GM21390 (cell line): ENCODE measurements around the gene SHH.

Experiments used
- ATAC-seq: cut with Tn5 transposase; IDR thresholded peaks from one replicate; pipeline ENCODE4 v1.9.1; 2021; ENCODE audit not compliant: unreplicated experiment

Gene SHH

GRCh38 chr7:155811895-155812761 lies at the start of gene SHH:
SHH (minus strand) TSS chr7:155812463; CDS start chr7:155812122, 341 bp downstream.
- ATAC-seq, result no peak

- no peak for ATAC-seq
Measured at GRCh38 chr7:155861480-155861868, 49.2 kb upstream of the SHH start.

GRCh38 chr7:155860840-155861479 lies 48.7 kb upstream of the SHH start:
- no peak for ATAC-seq

- no peak for ATAC-seq
Measured at GRCh38 chr7:155860461-155860839, 48.2 kb upstream of the SHH start.

GRCh38 chr7:155858521-155859061 lies 46.3 kb upstream of the SHH start:
- no peak for ATAC-seq

GRCh38 chr7:155857141-155857540 lies 44.9 kb upstream of the SHH start:
- ATAC-seq, result no peak

- no peak for ATAC-seq
Measured at GRCh38 chr7:155856656-155857055, 44.4 kb upstream of the SHH start.

GRCh38 chr7:155852426-155853301 lies 40.4 kb upstream of the SHH start:
- ATAC-seq, result no peak

- no peak for ATAC-seq
Measured at GRCh38 chr7:155851892-155852291, 39.6 kb upstream of the SHH start.

GRCh38 chr7:155850766-155851678 lies 38.8 kb upstream of the SHH start:
- ATAC-seq, result no peak

GRCh38 chr7:155850001-155850436 lies 37.8 kb upstream of the SHH start:
- no peak for ATAC-seq

GRCh38 chr7:155848691-155849669 lies 36.7 kb upstream of the SHH start:
- ATAC-seq, result no peak

- ATAC-seq, result no peak
Measured at GRCh38 chr7:155847821-155848435, 35.7 kb upstream of the SHH start.

GRCh38 chr7:155846936-155847335 lies 34.7 kb upstream of the SHH start:
- no peak for ATAC-seq

GRCh38 chr7:155846156-155846555 lies 33.9 kb upstream of the SHH start:
- no peak for ATAC-seq

- no peak for ATAC-seq
Measured at GRCh38 chr7:155845226-155845625, 33.0 kb upstream of the SHH start.

- no peak for ATAC-seq
Measured at GRCh38 chr7:155844526-155844925, 32.3 kb upstream of the SHH start.

- no peak for ATAC-seq
Measured at GRCh38 chr7:155844019-155844453, 31.8 kb upstream of the SHH start.
